IMR-90 (cell line): ENCODE results near the gene PGBD1. TPM values are rescaled to one million over a fixed set of nuclear protein-coding genes. Genes with fewer than 3 reads are reported as not detected.

Source experiments
- ATAC-seq: fragments of 200-7000 bp; cut with Tn5 transposase; 2 replicates; pipeline ENCODE4 v1.9.1; 2020; ENCODE audit warnings: low read depth, mild to moderate bottlenecking, moderate library complexity
- BruUV-seq: library from RNA; stranded (reverse); fragments of 400-500 nt; replicated peaks from 2 replicates; lab custom pipeline; 2021; lab: Mats Ljungman, UMichigan
- CTCF ChIA-PET: fragments of 300-600 bp; formaldehyde crosslinking; extraction: SDS; loops from one replicate; lab custom pipeline; 2021; ENCODE audit warnings: antibody characterized with exemption; lab: Yijun Ruan, JAX
- POLR2A ChIA-PET: fragments of 300-600 bp; sonication (Branson Sonifier 250); formaldehyde crosslinking; loops from one replicate; lab custom pipeline; 2022; ENCODE audit warnings: antibody characterized with exemption; ENCODE audit not compliant: unreplicated experiment; lab: Charles Lee
- DNase-seq: peaks from one replicate; pipeline ENCODE4 v3.0.0; 2013
- H2AFZ ChIP-seq: replicated peaks from 2 replicates; pipeline ENCODE3; 2013; ENCODE audit warnings: low read length, mild to moderate bottlenecking; ENCODE audit not compliant: poor library complexity
- H2AK5ac ChIP-seq: 2 replicates; pipeline ENCODE4 v1.6.1; 2013; ENCODE audit warnings: low read depth, low read length, inconsistent platforms
- H2AK9ac ChIP-seq: replicated peaks from 2 replicates; pipeline ENCODE3; 2013; ENCODE audit warnings: mild to moderate bottlenecking, low read depth, low read length, moderate library complexity; ENCODE audit not compliant: poor library complexity
- H2BK120ac ChIP-seq: 2 replicates; pipeline ENCODE4 v1.6.1; 2013; ENCODE audit warnings: low read depth, low read length, inconsistent platforms
- H2BK15ac ChIP-seq: 3 replicates; pipeline ENCODE4 v1.6.1; 2013; ENCODE audit warnings: low read depth, low read length, inconsistent platforms
- H2BK20ac ChIP-seq: 2 replicates; pipeline ENCODE4 v1.6.1; 2013; ENCODE audit warnings: low read depth, mild to moderate bottlenecking, inconsistent platforms, low read length, moderate library complexity
- H2BK5ac ChIP-seq: 2 replicates; pipeline ENCODE4 v1.6.1; 2013; ENCODE audit warnings: mild to moderate bottlenecking, low read depth, low read length, inconsistent platforms; ENCODE audit not compliant: poor library complexity, severe bottlenecking
- H3K14ac ChIP-seq: replicated peaks from 2 replicates; pipeline ENCODE4 v1.6.1; 2013; ENCODE audit warnings: low read depth, low read length, inconsistent platforms
- H3K18ac ChIP-seq: 2 replicates; pipeline ENCODE4 v1.6.1; 2013; ENCODE audit warnings: low read depth, low read length, control low read depth
- H3K23ac ChIP-seq: 2 replicates; pipeline ENCODE4 v1.6.1; 2013; ENCODE audit warnings: low read depth, low read length, inconsistent platforms
- H3K27ac ChIP-seq: 2 replicates; pipeline ENCODE4 v1.5.1; 2013; ENCODE audit warnings: mild to moderate bottlenecking, control low read depth, low read length; ENCODE audit not compliant: insufficient read depth
- H3K27me3 ChIP-seq: 2 replicates; pipeline ENCODE4 v1.6.1; 2013; ENCODE audit warnings: low read length; ENCODE audit not compliant: control insufficient read depth, insufficient read depth
- H3K36me3 ChIP-seq: 2 replicates; pipeline ENCODE4 v1.6.1; 2013; ENCODE audit warnings: low read length, mixed read lengths; ENCODE audit not compliant: control insufficient read depth, insufficient read depth
- H3K4ac ChIP-seq: 2 replicates; pipeline ENCODE4 v1.6.1; 2013; ENCODE audit warnings: low read depth, low read length, inconsistent platforms
- H3K4me1 ChIP-seq: 2 replicates; pipeline ENCODE4 v1.6.1; 2013; ENCODE audit warnings: low read length, mixed read lengths; ENCODE audit not compliant: control insufficient read depth, insufficient read depth
- H3K4me2 ChIP-seq: 2 replicates; pipeline ENCODE4 v1.6.1; 2013; ENCODE audit warnings: low read depth, mild to moderate bottlenecking, control low read depth, low read length, moderate library complexity
- H3K4me3 ChIP-seq: 2 replicates; pipeline ENCODE4 v1.5.1; 2013; ENCODE audit warnings: low read depth, mild to moderate bottlenecking, control low read depth, low read length, moderate library complexity; ENCODE audit not compliant: insufficient read depth
- H3K56ac ChIP-seq: 2 replicates; pipeline ENCODE4 v1.6.1; 2013; ENCODE audit warnings: low read length, inconsistent platforms; ENCODE audit not compliant: insufficient read depth; ENCODE audit errors: extremely low read depth
- H3K79me1 ChIP-seq, 2 experiments: 2 replicates each; pipeline ENCODE4 v1.6.1; 2013; ENCODE audit warnings: low read length in 2 of 2, inconsistent platforms in 1 of 2, low read depth in 1 of 2
- H3K9ac ChIP-seq: 2 replicates; pipeline ENCODE4 v1.6.1; 2013; ENCODE audit warnings: low read depth, low read length, control low read depth
- H3K9me1 ChIP-seq: 2 replicates; pipeline ENCODE4 v1.6.1; 2013; ENCODE audit warnings: low read length, inconsistent platforms; ENCODE audit not compliant: insufficient read depth
- H3K9me3 ChIP-seq: 2 replicates; pipeline ENCODE4 v1.6.1; 2013; ENCODE audit warnings: low read length; ENCODE audit not compliant: control insufficient read depth, insufficient read depth
- H4K20me1 ChIP-seq: 2 replicates; pipeline ENCODE4 v1.6.1; 2013; ENCODE audit warnings: low read length, inconsistent platforms; ENCODE audit not compliant: insufficient read depth
- H4K5ac ChIP-seq: 2 replicates; pipeline ENCODE4 v1.6.1; 2013; ENCODE audit warnings: mild to moderate bottlenecking, low read depth, low read length, control low read depth
- H4K8ac ChIP-seq, 2 experiments: 2 replicates each; pipeline ENCODE4 v1.6.1; 2013; ENCODE audit warnings: low read depth in 2 of 2, low read length in 2 of 2, control low read depth in 1 of 2, inconsistent platforms in 1 of 2
- H4K91ac ChIP-seq: 2 replicates; pipeline ENCODE4 v1.6.1; 2013; ENCODE audit warnings: low read depth, low read length, inconsistent platforms; ENCODE audit not compliant: insufficient read depth
- BHLHE40 ChIP-seq: fragments of 150-350 bp; IDR thresholded peaks from 2 replicates; pipeline ENCODE4 v1.6.1; 2016; ENCODE audit warnings: mild to moderate bottlenecking, low read depth, low read length
- CEBPB ChIP-seq: IDR thresholded peaks from 2 replicates; pipeline ENCODE4 v1.6.1; 2012; ENCODE audit warnings: low read depth, low read length, improper control_type of control experiment
- ELK1 ChIP-seq: fragments of 150-350 bp; IDR thresholded peaks from 2 replicates; pipeline ENCODE4 v1.6.1; 2016; ENCODE audit warnings: low read depth, mild to moderate bottlenecking, low read length, moderate library complexity, borderline replicate concordance
- FOS ChIP-seq: fragments of 150-350 bp; IDR thresholded peaks from 2 replicates; pipeline ENCODE4 v1.6.1; 2016; ENCODE audit warnings: low read depth, low read length
- MAFK ChIP-seq: IDR thresholded peaks from 2 replicates; pipeline ENCODE4 v1.6.1; 2012; ENCODE audit warnings: low read depth, low read length, improper control_type of control experiment
- NFE2L2 ChIP-seq: fragments of 150-350 bp; IDR thresholded peaks from 2 replicates; pipeline ENCODE4 v1.6.1; 2016; ENCODE audit warnings: low read depth, mild to moderate bottlenecking, low read length
- RAD21 ChIP-seq: IDR thresholded peaks from 2 replicates; pipeline ENCODE4 v1.6.1; 2012; ENCODE audit warnings: low read length, improper control_type of control experiment
- RCOR1 ChIP-seq: IDR thresholded peaks from 2 replicates; pipeline ENCODE4 v1.6.1; 2012; ENCODE audit warnings: mild to moderate bottlenecking, low read length, improper control_type of control experiment; ENCODE audit not compliant: insufficient replicate concordance
- RFX5 ChIP-seq: IDR thresholded peaks from 2 replicates; pipeline ENCODE4 v1.8.0; 2012; ENCODE audit warnings: low read depth, mild to moderate bottlenecking, low read length, moderate library complexity
- SMC3 ChIP-seq: fragments of 150-350 bp; IDR thresholded peaks from 2 replicates; pipeline ENCODE4 v1.6.1; 2016; ENCODE audit warnings: low read depth, mild to moderate bottlenecking, antibody characterized with exemption, low read length, moderate library complexity
- dilution Hi-C: fragments of 300-500 bp; cut with HindIII; formaldehyde crosslinking; loops from one replicate; pipeline ENCODE4 v1.14.3; 2018; ENCODE audit warnings: low sequenced_read_pairs; ENCODE audit not compliant: unreplicated experiment
- in situ Hi-C: fragments of 300-500 bp; cut with MboI; formaldehyde crosslinking; loops from 3 replicates; pipeline ENCODE4 v1.14.3; 2019; ENCODE audit warnings: low sequenced_read_pairs, inconsistent platforms, mixed read lengths
- intact Hi-C: fragments of 100-400 bp; cut with micrococcal nuclease; formaldehyde crosslinking; loops from 2 replicates; pipeline ENCODE4 v1.10.0; 2022
- polyA plus RNA-seq, 3 experiments: library from polyadenylated mRNA; depleted of rRNA; stranded (reverse); fragments of >200 nt; gene quantifications; 2 replicates each; pipeline ENCODE4 v1.2.3, GENCODE V29; 2012; ENCODE audit warnings: low replicate concordance in 1 of 3
- total RNA-seq: library from RNA; depleted of rRNA; stranded (reverse); fragments of >200 nt; gene quantifications from 2 replicates; pipeline ENCODE4 v1.2.3, GENCODE V29; 2012

Gene PGBD1
- total and polyA plus RNA-seq, 2 of the 4 experiments (the other 2 are of a cell fraction), result 3.9 to 6.3 TPM

- Histone ChIP-seq H3K27ac (peak overlapping the region; percentile 42), H3K56ac (0 out of 2 replicates have a peak overlapping the region, but pooled peaks have one; percentile 4), H3K4me1 (no peaks in the 10 kb centered on the region), H3K9ac (no peak overlapping the region), H3K14ac (0 out of 2 replicates have a peak overlapping the region, but pooled peaks have one; percentile 60), H3K27me3 (no peaks in the 10 kb centered on the region), H3K9me3 (no peaks in the 10 kb centered on the region), H2BK120ac (peak overlapping the region; percentile 65; the same call in 1 of the 2 replicates), H3K79me1 (peaks cover 10 to 32% of the 10 kb centered on the region in 2 experiments), H4K8ac (peak overlapping the region in 1 of 2 experiments; percentile 43; a peak in 1 of 4 replicates), H4K5ac (0 out of 2 replicates have a peak overlapping the region, but pooled peaks have one; percentile 36), H3K18ac (no peak overlapping the region), H3K36me3 (peaks cover 14% of the 10 kb centered on the region), H2BK15ac (no peak overlapping the region), H3K4me2 (no peak overlapping the region; the same call in 1 of the 2 replicates), H2AK9ac (peak overlapping the region; percentile 71), H2AFZ (no peak overlapping the region), H2AK5ac (0 out of 2 replicates have a peak overlapping the region, but pooled peaks have one; percentile 36), H4K91ac (no peak overlapping the region), H2BK5ac (peak overlapping the region; percentile 89), H2BK20ac (peak overlapping the region; percentile 46; the same call in 1 of the 2 replicates), H3K9me1 (peaks cover 3% of the 10 kb centered on the region), H4K20me1 (no peaks in the 10 kb centered on the region), H3K4me3 (no peak overlapping the region), H3K23ac (peak overlapping the region; percentile 91; the same call in 1 of the 2 replicates), H3K4ac (peak overlapping the region; percentile 60; the same call in 1 of the 2 replicates)
- intact Hi-C loops, result loop anchor here (5.0 kb wide), 2 partner anchors 68 to 132 kb away; partner anchors contain the start of gene ZSCAN31
- dilution Hi-C loops, result no loop called here
- BruUV-seq, result no TSS peak
- ATAC-seq (peak; percentile 45), DNase-seq (peak; percentile 92)
- CTCF ChIA-PET, result interaction anchor here (0.6 kb wide), 1 partner anchor 87 kb away, joined by 3 read pairs; no protein-coding TSS in a partner anchor
- in situ Hi-C loops, result no loop called here
- POLR2A ChIA-PET, result interaction anchor here (0.6 kb wide), 1 partner anchor 45 kb away, joined by 3 read pairs; no protein-coding TSS in a partner anchor
- no peak for TF ChIP-seq SMC3
- peak; percentile 82 for TF ChIP-seq FOS
- peak; percentile 47 for TF ChIP-seq RCOR1
- no peak for TF ChIP-seq RAD21
- TF ChIP-seq ELK1, result no peak
- TF ChIP-seq CEBPB, result no peak
- peak; percentile 90 for TF ChIP-seq NFE2L2
- no peak for TF ChIP-seq RFX5
- TF ChIP-seq MAFK, result peak; percentile 88
- TF ChIP-seq BHLHE40, result 0 out of 2 replicates have a peak, but pooled peaks have one; percentile 24
Measured at GRCh38 chr6:28269492-28269891, 11.9 kb upstream of the PGBD1 start.
